GM21423 (cell line): ENCODE results near the gene KLHL34.

Source experiments
- ATAC-seq: cut with Tn5 transposase; IDR thresholded peaks from one replicate; pipeline ENCODE4 v1.9.1; 2021; ENCODE audit warnings: mild to moderate bottlenecking, moderate library complexity; ENCODE audit not compliant: unreplicated experiment

The KLHL34 gene

GRCh38 chrX:21655901-21656586 lies 2.1 kb downstream of the KLHL34 start:
- no peak for ATAC-seq

DNA sequence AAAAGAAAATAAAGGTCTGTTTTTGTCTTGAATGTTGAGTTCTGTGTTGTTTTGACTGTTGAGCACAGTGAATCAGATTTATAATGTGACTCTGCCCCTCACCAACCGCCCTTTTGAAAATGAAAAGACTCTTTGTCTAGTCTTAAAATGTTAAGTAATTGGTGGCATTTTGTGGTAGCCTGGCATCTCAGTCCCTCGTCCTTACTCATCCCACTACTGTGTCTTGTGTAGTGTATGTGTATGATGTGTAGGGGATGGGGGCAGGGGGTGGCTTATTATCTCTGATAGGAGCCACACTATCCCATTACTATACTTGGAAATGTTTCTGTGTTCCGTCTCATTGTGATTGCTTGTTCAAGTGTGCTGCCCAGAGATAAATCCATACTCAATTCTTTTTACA lies 12.2 kb downstream of the KLHL34 start:
- ATAC-seq: no peak

- ATAC-seq: no peak
Measured at GRCh38 chrX:21645431-21645830, 12.7 kb downstream of the KLHL34 start.

DNA sequence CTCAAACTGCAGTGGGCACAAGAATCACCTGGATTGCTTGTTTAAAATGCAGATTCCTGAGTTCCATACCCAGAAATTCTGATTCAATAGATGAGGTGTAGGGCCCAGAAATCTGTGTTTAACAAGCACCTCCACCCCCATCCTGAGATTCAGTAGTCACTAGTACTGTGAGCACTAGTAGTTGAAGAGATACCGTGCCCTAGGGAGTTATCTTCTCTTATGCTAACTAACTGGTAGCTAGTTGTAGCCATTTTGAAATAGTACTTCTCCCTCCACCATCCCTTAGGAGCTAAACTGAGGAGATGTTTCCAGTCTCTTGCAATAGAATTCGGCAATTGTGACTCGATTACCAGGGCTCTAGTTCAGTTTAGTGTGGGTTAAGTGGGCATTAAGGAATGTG lies 18.4 kb downstream of the KLHL34 start:
- ATAC-seq: no peak

DNA sequence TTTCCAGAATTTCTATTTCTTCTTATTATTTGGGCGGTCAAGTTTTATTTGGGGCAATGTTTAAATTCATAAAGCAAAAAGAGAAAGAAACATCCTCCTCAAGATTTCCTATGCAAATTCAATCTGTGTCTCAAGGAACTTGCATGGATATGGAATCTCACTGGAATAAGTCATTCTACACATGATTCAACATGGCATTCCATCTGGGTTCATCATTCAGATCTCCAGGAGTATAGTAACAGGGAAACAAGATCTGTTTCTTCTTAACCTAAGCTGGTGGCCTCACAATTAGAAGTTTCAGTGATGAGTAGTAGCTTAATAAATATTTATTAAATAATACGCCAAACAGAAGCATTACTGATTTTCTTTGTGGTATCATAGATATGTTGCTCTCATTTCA lies 19.8 kb downstream of the KLHL34 start:
- ATAC-seq: no peak

- no peak for ATAC-seq
Measured at GRCh38 chrX:21632027-21632426, 26.1 kb downstream of the KLHL34 start.

DNA sequence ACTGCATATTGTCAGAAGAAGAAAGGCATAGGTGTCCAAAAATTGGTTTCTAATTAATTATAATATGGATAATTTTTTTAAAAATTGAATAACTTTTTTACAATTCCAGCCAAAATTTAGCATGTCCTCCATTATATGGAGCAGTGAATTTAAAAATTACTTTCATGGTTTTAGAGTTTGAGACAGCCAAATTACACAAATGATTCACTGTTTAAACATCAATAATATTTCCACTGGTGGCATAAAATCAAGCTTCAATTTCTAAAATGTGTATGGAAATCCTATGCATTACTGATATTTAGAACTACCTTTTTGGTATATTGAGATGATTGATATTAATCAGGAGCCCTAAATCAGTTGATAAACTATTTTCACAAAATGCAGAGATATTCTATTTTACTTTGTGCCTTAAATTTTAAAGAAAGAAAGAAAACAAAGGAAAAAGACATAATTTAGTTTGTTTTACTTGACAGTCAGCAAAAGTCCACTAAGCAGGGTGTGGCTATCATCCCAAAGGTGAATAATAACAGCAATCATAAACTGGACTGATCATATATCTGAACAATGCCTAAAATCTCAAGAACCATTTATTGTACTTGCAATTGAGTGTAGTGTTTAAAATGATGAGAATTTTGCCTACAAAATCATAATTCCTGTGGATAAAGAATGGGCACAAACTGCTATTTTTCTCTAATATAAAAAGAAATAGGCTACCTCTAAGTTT lies 34.2 kb downstream of the KLHL34 start:
- no peak for ATAC-seq

DNA sequence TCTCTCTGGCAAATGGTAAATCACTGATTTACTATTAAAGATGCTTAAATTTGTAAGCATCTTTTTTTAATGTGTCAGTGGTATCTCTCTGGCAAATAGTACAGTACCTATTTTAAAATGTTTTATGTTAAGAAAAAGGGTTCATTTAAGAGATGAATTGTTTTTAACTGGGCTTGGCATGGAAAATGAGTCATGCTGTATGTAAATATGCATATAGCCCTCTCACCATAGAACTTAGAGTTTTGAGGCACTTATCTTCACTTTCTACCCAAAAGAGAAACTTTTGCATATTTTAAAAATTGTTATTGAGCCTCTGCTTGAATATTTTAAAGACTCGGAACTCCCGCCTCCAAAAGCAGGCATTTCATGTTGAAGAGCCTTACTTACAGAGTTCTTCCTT lies 37.9 kb downstream of the KLHL34 start:
- no peak for ATAC-seq

- ATAC-seq: no peak
Measured at GRCh38 chrX:21616386-21616785, 41.7 kb downstream of the KLHL34 start.

GRCh38 chrX:21612154-21612553 lies 46.0 kb downstream of the KLHL34 start:
- no peak for ATAC-seq

- ATAC-seq: no peak
Measured at GRCh38 chrX:21610168-21610567, 48.0 kb downstream of the KLHL34 start.

DNA sequence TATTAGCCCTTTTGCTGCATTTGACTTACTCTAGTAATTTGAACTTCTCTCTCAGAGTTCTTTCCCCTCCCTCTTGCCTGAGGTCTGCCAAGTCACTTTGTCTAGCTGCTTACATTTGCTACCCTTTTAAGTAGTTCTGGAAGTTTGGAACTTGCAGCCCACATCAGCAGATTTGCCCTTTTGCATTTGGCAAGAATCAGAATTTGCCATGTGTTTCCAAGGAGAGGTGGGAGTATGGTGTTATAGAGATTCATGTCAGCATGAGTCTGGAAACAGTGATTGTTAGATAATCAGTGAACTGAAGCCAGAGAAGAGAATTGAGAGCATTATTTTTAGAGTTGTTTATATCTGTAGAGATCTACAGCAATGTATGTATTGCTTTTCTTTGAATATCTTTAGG lies 52.1 kb downstream of the KLHL34 start:
- ATAC-seq: no peak
